ENCODE measurements around the gene KCNQ5.

The KCNQ5 gene

GRCh38 chr6:73174646-73175045 is 552.8 kb downstream of the KCNQ5 start:
- no peaks in the 10 kb centered on the region for H3K36me3 ChIP-seq
- no peaks in the 10 kb centered on the region for H3K9me3 ChIP-seq
- no peak overlapping the region for H3K27ac ChIP-seq
- intact Hi-C loops (cut with DNase I; ENCODE audit: low total_unique reads) = loop anchor here (10.0 kb wide), 1 partner anchor 550 kb away; no protein-coding TSS in a partner anchor
- H3K4me3 ChIP-seq = no peak overlapping the region
- TF ChIP-seq CTCF (IDR thresholded peaks at IDR 0.05) = no peak
- H3K4me1 ChIP-seq = no peaks in the 10 kb centered on the region
- no peaks in the 10 kb centered on the region for H3K27me3 ChIP-seq
- DNase-seq = no peak

GRCh38 chr6:73176057-73176456 is 554.2 kb downstream of the KCNQ5 start:
- Histone ChIP-seq H3K36me3 (no peaks in the 10 kb centered on the region), H3K9me3 (no peaks in the 10 kb centered on the region), H3K27me3 (no peaks in the 10 kb centered on the region), H3K4me3 (no peak overlapping the region), H3K4me1 (no peaks in the 10 kb centered on the region), H3K27ac (no peak overlapping the region)
- TF ChIP-seq CTCF (IDR thresholded peaks at IDR 0.05) = no peak
- DNase-seq = no peak
- intact Hi-C loops (cut with DNase I; ENCODE audit: low total_unique reads) = loop anchor here (10.0 kb wide), 1 partner anchor 549 kb away; no protein-coding TSS in a partner anchor

- intact Hi-C loops (cut with DNase I; ENCODE audit: low total_unique reads) = loop anchor here (10.0 kb wide), 1 partner anchor 547 kb away; no protein-coding TSS in a partner anchor
- DNase-seq = no peak
These were observed 555.5 kb downstream of the KCNQ5 start for GRCh38 chr6:73177221-73177944.

GRCh38 chr6:73180076-73180738 is 558.3 kb downstream of the KCNQ5 start:
- Histone ChIP-seq H3K9me3 (no peaks in the 10 kb centered on the region), H3K36me3 (no peaks in the 10 kb centered on the region), H3K4me3 (peak overlapping the region in 1 of 2 donors; percentile 30), H3K27ac (no peak overlapping the region), H3K4me1 (no peaks in the 10 kb centered on the region), H3K27me3 (no peaks in the 10 kb centered on the region)
- TF ChIP-seq CTCF (IDR thresholded peaks at IDR 0.05) = no peak
- intact Hi-C loops (cut with DNase I; ENCODE audit: low total_unique reads) = loop anchor here (10.0 kb wide), 1 partner anchor 765 kb away; no protein-coding TSS in a partner anchor
- no peak for DNase-seq

More at GRCh38 chr6:73177221-73177944, 555.5 kb downstream of the KCNQ5 start:
- Histone ChIP-seq H3K36me3 (no peaks in the 10 kb centered on the region), H3K9me3 (no peaks in the 10 kb centered on the region), H3K4me3 (no peak overlapping the region), H3K27me3 (no peaks in the 10 kb centered on the region), H3K4me1 (no peaks in the 10 kb centered on the region), H3K27ac (no peak overlapping the region)
- no peak for TF ChIP-seq CTCF (IDR thresholded peaks at IDR 0.05)

GRCh38 chr6:73180763-73181619 is 559.1 kb downstream of the KCNQ5 start:
- Histone ChIP-seq H3K4me3 (peak overlapping the region; percentile 29 to 30), H3K27ac (no peak overlapping the region), H3K27me3 (no peaks in the 10 kb centered on the region), H3K9me3 (no peaks in the 10 kb centered on the region), H3K4me1 (no peaks in the 10 kb centered on the region), H3K36me3 (no peaks in the 10 kb centered on the region)
- DNase-seq = no peak
- peak; percentile 83 to 88 for TF ChIP-seq CTCF (IDR thresholded peaks at IDR 0.05)
- intact Hi-C loops (cut with DNase I; ENCODE audit: low total_unique reads) = loop anchor here (10.0 kb wide), 1 partner anchor 766 kb away; no protein-coding TSS in a partner anchor
